ENCODE results near the gene GC. TPM values are rescaled to one million over a fixed set of nuclear protein-coding genes. Genes with fewer than 3 reads are reported as not detected.

Gene GC
- total RNA-seq, 2 experiments from 2014 or later: not detected

- Mint-ChIP-seq H3K27me3 (peaks cover 13% of the 10 kb centered on the region), H3K9me3 (no peaks in the 10 kb centered on the region), H3K4me1 (ENCODE audit: low read depth) (no peaks in the 10 kb centered on the region), H3K4me3 (no peak overlapping the region), H3K36me3 (ENCODE audit: low read depth) (no peaks in the 10 kb centered on the region), H3K27ac (no peak overlapping the region)
- H3K27me3 ChIP-seq (ENCODE audit: control insufficient read depth in 1 of 2, insufficient read depth in 2 of 2, low read length in 2 of 2): no peaks in the 10 kb centered on the region
- DNase-seq: no peak
- H3K36me3 ChIP-seq (ENCODE audit: insufficient read depth, low read length): no peaks in the 10 kb centered on the region
- no peaks in the 10 kb centered on the region for H3K9me3 ChIP-seq (ENCODE audit: control insufficient read depth in 1 of 2, insufficient read depth in 1 of 2, low read length in 2 of 2)
- no peaks in the 10 kb centered on the region for H3K4me1 ChIP-seq (ENCODE audit: insufficient read depth, low read length)
- ATAC-seq (ENCODE audit: poor library complexity): no peak
- intact Hi-C loops (cut with DNase I, micrococcal nuclease): no loop called here
- ChIA-PET POLR2A (no interaction called here), CTCF (no interaction called here)
- no peak for TF ChIP-seq CTCF (IDR thresholded peaks at IDR 0.05)
- no peak overlapping the region for H3K4me3 ChIP-seq (ENCODE audit: low read length)
- H3K27ac ChIP-seq (ENCODE audit: low read depth in 1 of 2, low read length in 2 of 2): no peak overlapping the region
These were observed 8.4 kb downstream of the GC start for GRCh38 chr4:71775449-71775848.

GRCh38 chr4:71774136-71774535 lies 9.7 kb downstream of the GC start:
- ATAC-seq (ENCODE audit: poor library complexity): no peak
- intact Hi-C loops (cut with DNase I, micrococcal nuclease): no loop called here

GRCh38 chr4:71773004-71773403 lies 10.9 kb downstream of the GC start:
- H3K36me3 Mint-ChIP-seq (ENCODE audit: low read depth): no peaks in the 10 kb centered on the region
- no peaks in the 10 kb centered on the region for H3K4me1 ChIP-seq (ENCODE audit: insufficient read depth, low read length)
- ChIA-PET CTCF (no interaction called here), POLR2A (no interaction called here)
- no peaks in the 10 kb centered on the region for H3K9me3 ChIP-seq (ENCODE audit: control insufficient read depth in 1 of 2, insufficient read depth in 1 of 2, low read length in 2 of 2)
- no peaks in the 10 kb centered on the region for H3K4me1 Mint-ChIP-seq (ENCODE audit: low read depth)
- H3K27me3 ChIP-seq (ENCODE audit: control insufficient read depth in 1 of 2, insufficient read depth in 2 of 2, low read length in 2 of 2): peaks cover 0 to 2% of the 10 kb centered on the region in 2 experiments
- H3K9me3 Mint-ChIP-seq: no peaks in the 10 kb centered on the region
- H3K27ac ChIP-seq (ENCODE audit: low read depth in 1 of 2, low read length in 2 of 2): no peak overlapping the region
- DNase-seq: no peak
- no peak overlapping the region for H3K4me3 Mint-ChIP-seq
- no peak for TF ChIP-seq CTCF (IDR thresholded peaks at IDR 0.05)
- H3K27me3 Mint-ChIP-seq: peaks cover 25% of the 10 kb centered on the region
- no peak overlapping the region for H3K27ac Mint-ChIP-seq
- H3K36me3 ChIP-seq (ENCODE audit: insufficient read depth, low read length): no peaks in the 10 kb centered on the region
- intact Hi-C loops (cut with DNase I, micrococcal nuclease): no loop called here
- no peak overlapping the region for H3K4me3 ChIP-seq (ENCODE audit: low read length)
- no peak for ATAC-seq (ENCODE audit: poor library complexity)

More at GRCh38 chr4:71774136-71774535, 9.7 kb downstream of the GC start:
- POLR2A ChIA-PET: no interaction called here
- Histone ChIP-seq H3K36me3 (ENCODE audit: insufficient read depth, low read length) (no peaks in the 10 kb centered on the region), H3K4me1 (ENCODE audit: insufficient read depth, low read length) (no peaks in the 10 kb centered on the region), H3K27ac (ENCODE audit: low read depth in 1 of 2, low read length in 2 of 2) (no peak overlapping the region), H3K4me3 (ENCODE audit: low read length) (no peak overlapping the region), H3K9me3 (ENCODE audit: control insufficient read depth in 1 of 2, insufficient read depth in 1 of 2, low read length in 2 of 2) (no peaks in the 10 kb centered on the region), H3K27me3 (ENCODE audit: control insufficient read depth in 1 of 2, insufficient read depth in 2 of 2, low read length in 2 of 2) (no peaks in the 10 kb centered on the region)
- no peaks in the 10 kb centered on the region for H3K36me3 Mint-ChIP-seq (ENCODE audit: low read depth)
- H3K9me3 Mint-ChIP-seq: no peaks in the 10 kb centered on the region
- DNase-seq: no peak
- H3K27ac Mint-ChIP-seq: no peak overlapping the region
- H3K27me3 Mint-ChIP-seq: peaks cover 20% of the 10 kb centered on the region
- TF ChIP-seq CTCF (IDR thresholded peaks at IDR 0.05): no peak
- no peak overlapping the region for H3K4me3 Mint-ChIP-seq
- no peaks in the 10 kb centered on the region for H3K4me1 Mint-ChIP-seq (ENCODE audit: low read depth)
- CTCF ChIA-PET: no interaction called here

Measured in CD4-positive, alpha-beta T cell (primary cell).